Measurements from ENCODE around the gene ZBTB11. TPM values are rescaled to one million over a fixed set of nuclear protein-coding genes. Genes with fewer than 3 reads are reported as not detected.

The ZBTB11 gene
- total and polyA plus RNA-seq, 9 of the 15 experiments (the other 6 are each of a cell fraction or from before 2014, with no cell fraction given) = 6.2 to 31.9 (median 21.4) TPM

GRCh38 chr3:101619734-101620133 is 57.2 kb downstream of the ZBTB11 start:
- Histone ChIP-seq H3K9ac (ENCODE audit: insufficient read depth in 1 of 2, low read depth in 2 of 2, low read length in 2 of 2) (no peak overlapping the region), H2AFZ (ENCODE audit: low read depth, low read length) (no peak overlapping the region), H3K9me1 (ENCODE audit: control insufficient read depth, insufficient read depth, low read length) (no peaks in the 10 kb centered on the region), H3K4me1 (replicated peaks in 1 of 2; ENCODE audit: control insufficient read depth in 2 of 2, insufficient read depth in 2 of 2, low read length in 2 of 2) (no peaks in the 10 kb centered on the region; a peak in 1 of 5 replicates), H4K20me1 (replicated peaks; ENCODE audit: control insufficient read depth, insufficient read depth, low read length) (no peaks in the 10 kb centered on the region; the same call in 1 of the 2 replicates), H3K4me3 (no peak overlapping the region), H3K27me3 (ENCODE audit: control insufficient read depth in 2 of 2, insufficient read depth in 2 of 2, low read length in 2 of 2) (no peaks in the 10 kb centered on the region), H3K79me2 (ENCODE audit: control insufficient read depth, insufficient read depth, low read length) (peaks cover 4% of the 10 kb centered on the region), H3K36me3 (ENCODE audit: control insufficient read depth, insufficient read depth, low read length) (peaks cover 57% of the 10 kb centered on the region; the same call in 2 of the 3 replicates), H3K9me3 (replicated peaks; ENCODE audit: control insufficient read depth, insufficient read depth, low read depth, low read length) (no peaks in the 10 kb centered on the region), H3K4me2 (ENCODE audit: insufficient read depth, low read length) (no peak overlapping the region), H3K27ac (ENCODE audit: extremely low read depth, low read depth, low read length) (no peak overlapping the region)
- ChIA-PET CTCF (ENCODE audit: low intra/inter-chr PET ratio) (no interaction called here), POLR2A (no interaction called here)
- ATAC-seq (no peak), FAIRE-seq (no peak), DNase-seq (ENCODE audit: extremely low read depth in 1 of 4, low spot score in 3 of 4) (no peak)
- no TSS peak for BruUV-seq (replicated peaks)
- TF ChIP-seq POLR2G (IDR thresholded peaks at IDR 0.05; ENCODE audit: low read depth, low read length) = peak; percentile 30; the same call in 1 of the 2 replicates
- TF ChIP-seq HES1 (IDR thresholded peaks at IDR 0.05; ENCODE audit: low read depth) = no peak
- intact Hi-C loops (cut with micrococcal nuclease) = no loop called here
- in situ Hi-C loops (cut with MboI) = no loop called here
- WGBS (ENCODE audit: insufficient coverage, low coverage, missing lambda C conversion rate) = 67% methylated on average over 2 of the region's 3 CpGs

GRCh38 chr3:101618726-101619125 is 58.2 kb downstream of the ZBTB11 start:
- Histone ChIP-seq H2AFZ (ENCODE audit: low read depth, low read length) (no peak overlapping the region), H3K9ac (ENCODE audit: insufficient read depth in 1 of 2, low read depth in 2 of 2, low read length in 2 of 2) (no peak overlapping the region), H3K4me2 (ENCODE audit: insufficient read depth, low read length) (no peak overlapping the region), H4K20me1 (replicated peaks; ENCODE audit: control insufficient read depth, insufficient read depth, low read length) (no peaks in the 10 kb centered on the region; the same call in 1 of the 2 replicates), H3K9me3 (replicated peaks; ENCODE audit: control insufficient read depth, insufficient read depth, low read depth, low read length) (no peaks in the 10 kb centered on the region), H3K4me3 (no peak overlapping the region), H3K9me1 (ENCODE audit: control insufficient read depth, insufficient read depth, low read length) (no peaks in the 10 kb centered on the region), H3K27me3 (ENCODE audit: control insufficient read depth in 2 of 2, insufficient read depth in 2 of 2, low read length in 2 of 2) (no peaks in the 10 kb centered on the region), H3K27ac (ENCODE audit: extremely low read depth, low read depth, low read length) (no peak overlapping the region), H3K36me3 (ENCODE audit: control insufficient read depth, insufficient read depth, low read length) (peaks cover 49% of the 10 kb centered on the region; the same call in 2 of the 3 replicates), H3K4me1 (replicated peaks in 1 of 2; ENCODE audit: control insufficient read depth in 2 of 2, insufficient read depth in 2 of 2, low read length in 2 of 2) (no peaks in the 10 kb centered on the region; a peak in 1 of 5 replicates), H3K79me2 (ENCODE audit: control insufficient read depth, insufficient read depth, low read length) (peaks cover 3% of the 10 kb centered on the region)
- CTCF ChIA-PET (ENCODE audit: low intra/inter-chr PET ratio) = no interaction called here
- no peak for DNase-seq (ENCODE audit: extremely low read depth in 1 of 4, low spot score in 3 of 4)
- no TSS peak for BruUV-seq (replicated peaks)
- in situ Hi-C loops (cut with MboI) = no loop called here
- FAIRE-seq = no peak
- POLR2A ChIA-PET = no interaction called here
- no peak for ATAC-seq
- WGBS (ENCODE audit: insufficient coverage, low coverage, missing lambda C conversion rate) = no CpG with 5 or more reads among the region's 1 CpG
- intact Hi-C loops (cut with micrococcal nuclease) = no loop called here
- TF ChIP-seq ARID4B (CRISPR knock-in tag; IDR thresholded peaks at IDR 0.05) (no peak), EHMT2 (IDR thresholded peaks at IDR 0.05) (no peak)

All from K562 (cell line).